IPS-11a (cell line): ENCODE data around the gene UCP1.
"Not testable (repeated sequence)": the region's sequence is repeated elsewhere in the genome, so short reads cannot be mapped to it uniquely, and the experiment has no call there.

Experiments used
- H3K4me3 ChIP-seq: one replicate; pipeline ENCODE4 v1.5.1; 2013; ENCODE audit warnings: low read depth, low read length, control low read depth

The UCP1 gene

GRCh38 chr4:140556372-140557085, 12.2 kb downstream of the UCP1 start:
- H3K4me3 ChIP-seq, result no peak overlapping the region

- no peak overlapping the region for H3K4me3 ChIP-seq
These were observed 34.7 kb downstream of the UCP1 start for GRCh38 chr4:140533951-140534480.

GRCh38 chr4:140529434-140529833, 39.3 kb downstream of the UCP1 start:
- no peak overlapping the region for H3K4me3 ChIP-seq

GRCh38 chr4:140523857-140524742, 44.7 kb downstream of the UCP1 start, which contains the start of gene ELMOD2:
Gene ELMOD2, plus strand, starts transcription at chr4:140524168. Its CDS starts 1,261 bp downstream, at chr4:140525429.
- peak within 1 kb of the TSS; percentile 76 for H3K4me3 ChIP-seq

GRCh38 chr4:140523370-140523856, 45.3 kb downstream of the UCP1 start:
- no peak overlapping the region for H3K4me3 ChIP-seq

- no peak overlapping the region for H3K4me3 ChIP-seq
These were observed 53.3 kb downstream of the UCP1 start for GRCh38 chr4:140515423-140515822.

GRCh38 chr4:140513765-140514164, 55.0 kb downstream of the UCP1 start:
- not testable (repeated sequence) for H3K4me3 ChIP-seq
